ENCODE measurements around the gene ZNF280B.
A peak's percentile ranks its signal among the peaks of the same experiment; 100 is the strongest.

ZNF280B gene, protein sequence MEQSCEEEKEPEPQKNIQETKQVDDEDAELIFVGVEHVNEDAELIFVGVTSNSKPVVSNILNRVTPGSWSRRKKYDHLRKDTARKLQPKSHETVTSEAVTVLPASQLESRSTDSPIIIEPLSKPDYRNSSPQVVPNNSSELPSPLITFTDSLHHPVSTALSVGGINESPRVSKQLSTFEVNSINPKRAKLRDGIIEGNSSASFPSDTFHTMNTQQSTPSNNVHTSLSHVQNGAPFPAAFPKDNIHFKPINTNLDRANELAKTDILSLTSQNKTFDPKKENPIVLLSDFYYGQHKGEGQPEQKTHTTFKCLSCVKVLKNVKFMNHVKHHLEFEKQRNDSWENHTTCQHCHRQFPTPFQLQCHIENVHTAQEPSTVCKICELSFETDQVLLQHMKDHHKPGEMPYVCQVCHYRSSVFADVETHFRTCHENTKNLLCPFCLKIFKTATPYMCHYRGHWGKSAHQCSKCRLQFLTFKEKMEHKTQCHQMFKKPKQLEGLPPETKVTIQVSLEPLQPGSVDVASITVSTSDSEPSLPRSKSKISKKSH

DNA sequence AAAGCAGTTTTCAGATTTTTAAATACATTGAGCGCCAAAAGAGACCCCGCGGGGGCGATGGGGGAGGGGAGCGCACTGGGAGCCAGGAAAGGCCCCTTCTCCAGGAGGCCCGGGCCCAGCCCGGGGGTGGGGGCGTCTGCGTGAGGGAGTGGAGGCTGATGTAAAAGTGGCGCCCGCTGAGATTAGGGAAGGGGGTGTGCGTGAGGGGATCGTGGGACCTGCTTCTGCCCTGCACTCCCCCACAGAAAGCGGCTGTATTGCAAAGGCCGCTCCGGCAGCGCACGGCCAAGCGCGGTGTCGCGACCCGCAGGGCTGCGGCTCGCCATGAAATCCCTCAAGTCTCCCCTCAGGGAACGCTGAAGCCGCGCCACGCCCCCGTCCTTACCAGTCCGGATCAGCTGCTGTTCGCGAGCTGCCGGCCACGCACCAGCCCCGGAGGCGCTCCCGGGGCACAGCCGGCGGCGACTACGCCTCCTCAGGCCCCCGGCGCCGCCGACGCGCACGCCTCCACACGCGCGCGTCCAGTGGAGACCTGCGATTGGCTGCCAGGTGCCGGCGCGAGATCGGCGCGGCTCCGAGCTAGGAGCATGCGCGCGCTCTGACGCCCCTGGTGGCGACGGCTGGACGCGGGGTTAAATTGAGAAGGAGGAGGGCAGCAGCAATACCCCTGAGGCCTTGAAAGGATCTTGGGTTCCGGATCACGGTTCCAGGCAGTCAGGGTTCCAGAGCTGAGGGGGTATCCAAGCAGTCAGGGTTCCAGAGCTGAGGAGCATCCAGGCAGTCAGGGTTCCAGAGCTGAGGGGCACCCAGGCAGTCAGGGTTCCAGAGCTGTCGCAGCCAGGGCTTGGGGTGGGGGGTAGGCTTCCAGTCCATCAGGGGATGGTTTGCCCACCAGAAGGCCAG, at the start of gene ZNF280B:
Gene ZNF280B, minus strand, starts transcription at position 469 of the 903 bp plus-strand sequence. CDS start 19,344 bp downstream, outside the sequence.
- DNase-seq (ENCODE audit: low read depth in 2 of 3, low spot score in 2 of 3) = peak; percentile 60 to 78 (median 77)

DNA sequence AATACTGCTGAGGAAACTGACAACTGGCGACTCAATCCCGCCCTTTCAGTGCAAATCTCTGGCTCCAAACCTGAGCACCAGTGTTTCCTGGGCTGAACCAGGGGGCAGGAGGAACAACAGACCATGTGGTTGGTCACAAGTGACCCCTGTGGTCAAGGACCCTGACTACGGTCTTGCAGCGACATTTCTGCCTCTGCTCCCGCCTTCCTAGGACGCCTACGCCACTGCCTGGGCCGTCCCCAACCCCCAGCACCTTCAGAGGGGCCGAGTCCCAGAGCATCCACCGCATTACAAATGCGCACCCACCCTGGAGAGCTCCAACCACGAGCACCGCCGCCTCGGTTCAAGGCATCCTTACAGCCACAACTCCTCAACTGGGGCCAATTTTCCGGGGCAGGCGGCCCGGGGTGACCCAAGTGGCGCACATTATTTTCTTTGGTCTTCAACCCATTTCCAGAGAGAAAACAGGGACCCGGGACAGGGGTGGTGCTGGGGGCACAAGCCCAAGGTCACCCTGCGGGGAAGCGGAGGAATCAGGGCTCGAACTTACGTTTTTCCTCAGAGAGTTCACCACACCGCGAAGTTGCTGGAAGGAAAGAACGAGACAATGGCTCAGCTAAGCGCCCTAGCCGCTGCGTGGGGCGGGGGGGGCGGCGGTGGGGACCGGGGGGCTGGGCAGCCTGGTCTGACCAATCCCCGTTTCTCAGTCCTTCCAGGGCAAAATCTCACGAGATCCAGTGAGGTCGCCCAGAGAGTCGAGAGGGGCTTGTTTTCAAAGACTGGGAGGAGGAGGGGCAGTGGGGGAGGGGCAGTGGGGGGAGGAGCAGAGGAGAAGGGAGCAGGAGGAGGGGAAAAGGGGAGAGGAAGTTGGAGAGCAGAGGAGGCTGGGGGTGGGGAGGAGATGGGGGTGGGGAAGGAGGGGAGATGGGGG, 48.7 kb upstream of the ZNF280B start:
- no peak for DNase-seq (ENCODE audit: low read depth in 2 of 3, low spot score in 2 of 3)

DNA sequence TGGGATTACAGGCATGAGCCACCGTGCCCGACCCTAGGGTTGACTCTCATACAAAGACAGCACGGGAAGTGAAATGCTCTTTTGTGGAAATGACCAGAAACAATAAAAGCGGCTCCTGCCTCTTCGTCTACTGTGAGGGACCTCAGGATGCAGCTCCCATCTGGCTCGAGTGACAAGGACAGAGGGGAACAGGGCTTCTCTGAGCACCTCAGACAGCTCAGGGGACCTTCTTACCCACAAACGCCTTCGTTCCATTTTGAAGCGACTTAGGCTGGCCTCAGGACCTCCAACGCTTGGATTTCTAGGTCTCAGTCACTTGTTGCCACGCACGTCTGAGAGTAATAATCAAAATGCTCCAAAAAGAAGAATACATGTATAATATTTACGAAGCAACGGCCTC, 48.0 kb upstream of the ZNF280B start:
- no peak for DNase-seq (ENCODE audit: low read depth in 2 of 3, low spot score in 2 of 3)

DNA sequence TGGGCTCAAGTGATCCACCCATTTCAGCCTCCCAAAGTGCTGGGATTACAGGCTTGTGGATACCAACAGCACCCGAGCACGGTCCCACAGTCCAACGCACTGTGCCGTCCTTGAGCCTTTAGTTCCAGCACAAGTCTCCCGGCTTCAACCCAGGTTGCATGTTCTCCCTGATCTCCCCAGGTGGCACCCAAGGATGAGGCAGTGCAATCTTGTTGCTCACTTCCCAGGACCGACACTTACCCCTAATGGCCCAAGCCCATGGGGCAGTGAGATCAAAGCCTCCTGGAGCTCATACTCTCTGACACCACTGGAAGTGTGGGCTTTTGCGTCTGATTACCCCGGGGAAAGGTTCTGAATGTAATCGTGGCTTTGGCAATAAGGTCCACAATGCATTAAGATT, 47.1 kb upstream of the ZNF280B start:
- DNase-seq (ENCODE audit: low read depth in 2 of 3, low spot score in 2 of 3) = no peak

DNA sequence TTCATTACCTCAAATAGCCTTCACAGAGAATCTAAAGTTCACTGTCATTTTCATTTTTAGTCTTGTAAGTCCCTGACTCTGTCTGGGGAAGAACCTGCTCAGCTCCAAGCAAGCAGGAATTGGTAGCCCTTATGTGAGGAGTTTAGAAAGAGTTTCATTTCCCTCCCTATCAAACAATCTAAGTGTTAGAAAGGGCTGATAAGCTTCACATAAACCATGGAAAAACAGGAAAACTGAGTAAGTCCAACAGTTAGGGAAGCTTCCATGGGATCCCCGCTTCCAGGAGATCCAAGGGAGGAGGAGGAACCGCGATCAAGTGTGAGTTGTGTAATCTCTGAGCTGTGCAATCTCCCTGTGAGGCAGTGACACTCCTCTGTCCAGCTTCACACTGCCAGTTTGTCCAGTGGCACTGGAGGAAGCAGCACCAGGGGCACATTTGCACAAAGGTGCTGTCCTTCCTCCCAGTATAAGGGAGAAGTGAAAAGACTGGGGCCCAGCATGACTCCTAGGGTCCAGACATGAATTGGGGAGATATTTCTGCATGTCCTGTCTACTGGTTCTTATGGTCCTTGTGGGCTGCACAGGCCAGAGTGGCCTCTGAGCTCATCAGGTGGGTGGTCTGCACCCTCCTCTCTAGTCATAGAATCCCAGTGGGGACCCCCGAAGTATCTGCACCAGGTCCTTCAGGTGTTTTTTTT, 46.2 kb upstream of the ZNF280B start:
- no peak for DNase-seq (ENCODE audit: low read depth in 2 of 3, low spot score in 2 of 3)

DNA sequence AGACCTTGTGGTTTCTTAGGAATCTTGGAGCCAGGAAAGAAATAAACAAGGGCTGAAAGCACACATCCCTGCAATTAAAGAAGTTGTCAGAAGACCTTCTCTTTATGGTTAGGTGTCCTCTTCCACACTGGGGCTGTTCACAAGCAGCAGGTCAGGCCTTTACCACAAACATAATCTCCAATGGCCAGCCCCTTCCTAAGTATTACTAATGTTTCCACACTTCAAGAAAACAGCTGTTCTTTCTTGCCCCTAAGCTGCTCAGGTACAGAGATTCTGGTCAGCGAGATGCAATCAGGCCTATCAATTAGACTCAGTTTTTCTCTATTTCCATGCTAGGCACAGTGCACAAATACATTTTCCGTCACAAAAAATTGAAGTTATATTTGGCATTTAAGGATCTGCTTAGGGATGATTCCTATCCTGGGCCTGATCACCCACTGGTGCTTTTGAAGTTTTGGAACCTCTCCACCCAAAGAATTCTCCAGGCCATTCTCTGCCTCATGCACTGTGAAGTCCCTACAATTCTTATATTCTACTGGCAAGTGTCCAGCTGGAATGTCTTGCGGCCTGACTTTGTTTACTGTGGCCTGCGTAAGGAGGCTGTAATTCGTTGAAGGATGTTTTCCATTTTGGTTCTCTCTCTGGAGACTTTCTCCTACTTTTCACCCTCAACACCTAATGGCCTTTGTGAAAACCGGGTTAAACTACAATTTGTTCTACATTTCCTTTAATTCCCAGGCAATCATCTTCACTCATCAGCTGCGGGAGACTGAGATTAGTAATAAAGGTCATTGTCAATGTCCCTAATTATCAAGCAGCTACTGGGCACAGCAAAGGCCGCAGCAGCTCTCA, 45.4 kb upstream of the ZNF280B start:
- no peak for DNase-seq (ENCODE audit: low read depth in 2 of 3, low spot score in 2 of 3)

DNA sequence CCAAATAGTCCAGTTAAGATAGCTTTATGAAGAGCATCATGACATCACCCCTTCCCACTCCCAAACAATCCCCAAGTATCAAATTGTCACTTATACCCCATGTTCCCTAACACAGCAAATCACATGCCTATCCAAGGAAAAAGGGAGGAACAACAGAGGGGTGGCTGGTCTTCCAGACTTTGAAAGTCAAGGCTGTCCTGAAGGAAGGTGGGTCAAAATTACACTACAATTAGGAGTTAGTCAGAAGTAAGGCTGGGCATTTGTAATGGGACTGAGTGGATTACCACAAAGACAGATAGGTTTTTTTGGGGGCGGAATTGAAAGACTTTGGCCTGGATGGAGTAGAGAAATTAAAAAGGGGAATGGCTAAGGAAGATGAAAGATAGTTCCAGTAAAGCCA, 44.6 kb upstream of the ZNF280B start:
- no peak for DNase-seq (ENCODE audit: low read depth in 2 of 3, low spot score in 2 of 3)

DNA sequence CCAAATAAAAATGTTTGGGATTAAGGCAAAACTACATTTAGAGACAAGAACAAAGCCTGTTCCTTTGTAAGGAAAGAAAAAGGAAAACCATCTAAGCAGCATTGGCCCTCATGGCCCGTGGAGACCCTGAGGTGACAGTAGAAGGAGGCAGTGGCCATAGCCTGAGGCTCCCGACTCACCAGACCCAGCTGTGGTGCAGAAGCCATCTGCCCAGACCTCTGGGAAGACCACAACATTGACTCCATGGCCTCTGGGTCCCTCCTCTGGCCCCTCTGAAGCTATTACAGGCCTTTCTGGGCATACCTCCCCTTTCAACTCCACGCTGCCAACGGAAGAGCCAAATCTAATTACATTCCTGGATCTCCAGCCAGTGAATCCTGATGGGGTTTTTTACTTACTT, 44.1 kb upstream of the ZNF280B start:
- no peak for DNase-seq (ENCODE audit: low read depth in 2 of 3, low spot score in 2 of 3)

DNA sequence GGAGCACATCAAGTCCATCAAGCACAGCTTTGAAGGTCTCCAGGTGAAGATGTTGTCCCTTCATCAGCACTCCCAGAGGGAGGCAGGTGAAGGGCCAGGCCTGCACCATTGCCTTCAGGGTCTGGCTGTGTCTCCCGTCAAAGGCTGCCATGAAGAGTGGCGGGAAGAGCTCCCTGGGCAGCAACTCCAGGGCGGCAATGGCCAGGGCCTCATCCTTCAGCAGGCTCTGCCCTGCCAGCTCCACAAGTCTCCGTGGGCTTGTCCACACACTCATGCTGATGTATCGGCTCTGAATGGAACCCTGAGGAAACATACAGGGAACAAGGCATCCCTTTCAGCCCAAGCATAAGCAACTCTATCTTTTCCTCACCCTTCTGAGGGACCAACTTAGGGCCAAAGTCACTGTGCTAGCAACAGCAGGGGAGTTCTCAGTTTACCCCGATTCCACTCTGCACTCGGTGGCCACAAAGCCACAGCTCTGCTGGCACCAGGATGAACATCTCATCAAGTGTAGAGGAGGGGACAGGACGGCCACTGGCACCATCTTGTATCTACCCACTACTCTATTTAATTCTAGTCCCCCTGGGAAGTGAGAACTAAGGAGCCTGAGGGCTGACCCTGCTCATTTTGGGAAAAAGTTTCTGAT, 42.4 kb upstream of the ZNF280B start:
- DNase-seq (ENCODE audit: low read depth in 2 of 3, low spot score in 2 of 3) = no peak

DNA sequence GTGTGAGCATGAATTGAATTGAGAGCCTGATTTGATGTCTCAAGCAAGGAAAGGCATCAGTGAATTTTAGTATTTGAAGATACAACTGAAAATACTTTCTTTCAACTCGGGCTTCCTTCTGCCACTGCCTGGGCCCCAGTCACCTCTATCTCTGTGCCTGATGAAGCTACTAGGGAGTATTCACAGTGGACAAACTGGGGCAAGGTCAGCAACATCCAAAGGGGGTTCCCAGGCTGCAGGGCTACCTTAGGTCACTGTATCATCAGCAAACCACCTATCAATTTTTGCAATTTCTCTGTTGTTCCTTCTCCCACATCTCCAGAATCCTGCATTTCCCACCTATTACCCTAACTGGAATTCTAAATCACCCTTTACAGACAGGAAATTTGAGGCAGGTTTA, 40.4 kb upstream of the ZNF280B start:
- no peak for DNase-seq (ENCODE audit: low read depth in 2 of 3, low spot score in 2 of 3)

DNA sequence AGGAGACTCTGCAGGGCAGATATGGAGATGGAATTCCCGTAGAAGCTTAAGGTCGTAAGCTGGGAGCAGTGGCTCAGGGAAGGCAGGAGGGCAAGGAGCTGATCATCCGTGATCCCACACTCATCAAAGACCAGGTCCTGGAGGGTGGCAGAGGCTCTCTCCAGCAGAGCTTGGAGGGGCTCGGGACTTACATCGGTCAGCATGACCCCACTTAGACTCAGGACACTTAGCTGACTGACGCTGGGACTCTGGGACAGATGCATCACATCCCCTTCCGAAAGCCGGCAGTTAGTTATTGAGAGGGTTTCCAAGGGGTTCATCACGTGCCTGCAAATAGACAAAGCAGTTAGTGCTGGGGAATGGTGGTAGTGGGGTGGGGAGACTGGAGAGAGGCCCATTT, 39.8 kb upstream of the ZNF280B start:
- no peak for DNase-seq (ENCODE audit: low read depth in 2 of 3, low spot score in 2 of 3)

DNA sequence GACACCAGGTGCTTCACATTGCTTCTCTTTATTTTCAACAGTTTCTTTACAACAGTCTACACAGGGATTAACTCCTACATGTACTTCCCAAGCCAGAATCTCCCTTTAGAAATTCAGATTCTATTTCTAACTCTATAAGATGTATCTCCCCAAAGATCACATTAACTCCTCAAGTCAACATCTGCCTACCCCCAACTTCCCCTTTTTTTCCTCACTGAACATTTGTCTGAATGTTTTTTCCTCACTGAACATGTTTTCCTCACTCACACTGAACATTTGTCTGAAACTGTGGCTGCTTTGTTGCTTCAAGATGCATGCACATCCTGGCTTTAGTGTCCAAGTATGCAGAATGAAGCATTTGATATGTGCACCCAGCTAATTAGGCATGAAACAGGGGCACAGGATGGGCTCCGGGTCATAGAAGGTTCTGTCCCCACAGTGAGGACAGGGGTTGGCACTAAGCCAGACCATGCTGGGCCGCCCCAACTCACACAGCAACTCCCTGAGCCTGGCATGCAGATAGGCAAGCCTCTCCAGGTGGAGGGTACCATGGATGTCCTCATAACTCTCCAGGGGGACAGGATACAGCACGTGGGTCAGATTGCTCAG, 39.3 kb upstream of the ZNF280B start:
- DNase-seq (ENCODE audit: low read depth in 2 of 3, low spot score in 2 of 3) = no peak

DNA sequence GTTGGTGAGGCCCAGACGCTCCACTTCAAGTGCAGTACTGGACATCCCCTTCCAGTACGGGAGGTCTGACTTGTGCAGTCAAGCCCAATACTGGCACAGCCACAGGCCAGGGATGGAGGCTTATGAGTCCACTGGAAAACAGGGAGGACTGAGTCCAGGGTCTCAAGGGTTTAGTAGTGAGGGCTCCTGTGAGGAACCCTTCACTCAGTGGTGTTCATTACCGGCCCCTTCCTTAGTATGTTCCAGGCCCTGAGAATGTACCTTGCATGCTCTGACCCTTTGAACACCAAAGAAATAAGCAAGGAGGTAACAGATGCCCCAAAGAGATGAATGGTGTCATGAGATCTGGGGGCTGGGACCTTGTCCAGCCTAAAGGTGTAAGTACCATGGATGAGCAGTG, 38.7 kb upstream of the ZNF280B start:
- DNase-seq (ENCODE audit: low read depth in 2 of 3, low spot score in 2 of 3) = no peak

DNA sequence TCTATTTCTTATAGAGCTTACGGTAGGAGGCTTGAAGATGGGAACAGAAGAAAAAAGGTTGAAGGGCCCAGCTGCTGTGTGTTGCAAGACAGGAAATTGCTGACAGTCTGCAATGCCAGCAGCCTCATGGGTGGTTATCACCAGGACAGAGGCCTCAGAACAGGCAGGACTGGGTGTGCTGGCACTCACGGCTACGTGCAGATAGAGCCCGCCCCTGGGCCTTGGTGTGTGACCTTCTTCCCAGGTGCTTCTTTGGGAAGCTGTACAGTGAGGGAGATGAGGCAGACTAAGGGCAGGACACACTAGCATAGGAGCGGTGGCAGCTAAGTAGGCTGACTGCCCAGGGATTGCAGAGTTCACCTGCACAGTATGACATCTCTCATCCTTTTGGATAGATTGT, 37.9 kb upstream of the ZNF280B start:
- no peak for DNase-seq (ENCODE audit: low read depth in 2 of 3, low spot score in 2 of 3)

DNA sequence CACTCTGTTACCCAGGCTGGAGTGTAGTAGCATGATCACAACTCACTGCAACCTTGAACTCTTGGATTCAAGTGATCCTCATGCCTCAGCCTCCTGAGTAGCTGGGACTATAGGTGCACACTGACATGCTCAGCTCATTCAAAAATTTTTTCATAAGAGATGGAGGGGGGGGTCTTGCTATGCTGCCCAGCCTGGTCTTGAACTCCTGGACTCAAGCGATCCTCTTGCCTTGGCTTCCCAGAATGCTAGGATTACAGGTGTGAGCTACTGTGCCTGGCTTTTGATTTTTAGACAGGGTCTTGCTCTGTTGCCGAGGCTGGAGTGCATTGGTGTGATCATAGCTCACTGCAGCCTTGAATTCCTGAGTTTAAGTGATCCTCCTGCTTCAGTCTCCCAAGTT, 36.5 kb upstream of the ZNF280B start:
- no peak for DNase-seq (ENCODE audit: low read depth in 2 of 3, low spot score in 2 of 3)

DNA sequence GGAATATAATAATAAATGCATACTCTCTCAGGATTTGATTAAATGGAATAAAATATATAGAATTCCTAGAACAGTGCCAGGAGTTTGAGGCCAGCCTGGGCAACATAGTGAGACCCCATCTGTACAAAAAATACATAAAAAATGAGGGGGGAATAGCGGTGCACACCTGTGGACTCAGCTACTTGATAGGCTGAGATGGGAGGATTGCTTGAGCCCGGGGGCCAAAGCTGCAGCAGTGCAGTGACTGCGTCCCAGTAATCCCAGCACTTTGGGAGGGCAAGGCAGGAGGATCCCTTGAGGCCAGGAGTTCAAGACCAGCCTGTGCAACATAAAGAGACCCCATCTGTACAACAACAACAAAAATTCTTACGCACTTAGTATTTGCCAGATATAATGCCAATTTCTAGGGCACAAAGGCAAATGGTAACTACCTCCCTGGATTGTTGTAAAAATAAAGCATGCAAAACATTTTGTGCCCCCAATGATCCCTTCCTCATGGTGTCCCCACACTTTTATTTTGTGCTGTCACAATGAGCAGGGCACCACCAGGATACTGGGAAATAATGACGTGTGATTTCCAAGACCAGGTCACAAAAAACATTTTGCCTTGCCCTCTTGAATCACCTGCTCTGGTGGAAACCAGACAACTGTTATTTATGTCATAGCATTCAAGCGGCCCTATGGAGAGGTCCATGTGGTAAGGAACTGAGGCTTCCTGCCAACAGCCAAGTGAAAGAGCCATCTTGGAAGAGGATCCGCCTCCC, 29.9 kb upstream of the ZNF280B start:
- DNase-seq (ENCODE audit: low read depth in 2 of 3, low spot score in 2 of 3) = no peak

DNA sequence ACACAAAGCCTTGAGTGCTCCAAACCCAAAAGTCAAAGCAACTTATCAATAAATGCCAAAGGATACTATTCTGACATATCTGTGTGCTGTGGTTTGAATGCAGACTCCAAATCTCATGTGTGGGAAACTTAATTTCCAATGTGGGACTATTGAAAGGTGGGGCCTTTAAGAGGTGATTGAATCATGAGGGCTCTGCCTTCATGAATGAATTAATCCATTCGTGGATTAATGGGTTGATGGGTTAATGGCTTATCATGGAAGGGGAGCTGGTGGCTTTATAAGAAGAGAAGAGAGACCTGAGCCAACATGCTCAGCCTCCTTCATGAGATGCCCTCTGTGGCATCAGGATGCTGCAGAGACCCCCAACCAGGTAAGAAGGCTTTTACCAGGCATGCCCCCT, 28.4 kb upstream of the ZNF280B start:
- no peak for DNase-seq (ENCODE audit: low read depth in 2 of 3, low spot score in 2 of 3)

DNA sequence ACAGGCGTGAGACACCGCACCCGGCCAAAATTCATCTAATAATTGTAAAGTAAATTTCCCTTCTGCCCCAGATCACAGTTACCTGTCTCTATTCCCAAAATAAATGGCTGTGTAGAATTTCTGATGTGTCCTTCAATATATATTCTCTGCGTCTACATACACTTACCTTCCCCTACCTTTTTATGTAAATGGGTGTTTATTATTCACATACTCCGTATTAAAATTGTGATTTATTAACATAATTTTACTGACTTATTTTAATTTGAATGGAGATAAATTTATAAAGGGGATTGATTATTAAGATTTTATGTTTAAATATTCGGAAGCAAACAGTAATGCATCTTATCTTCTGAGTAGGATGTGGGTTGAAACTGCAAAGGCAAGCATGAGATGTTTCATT, 28.0 kb upstream of the ZNF280B start:
- no peak for DNase-seq (ENCODE audit: low read depth in 2 of 3, low spot score in 2 of 3)

Data from activated CD8-positive, alpha-beta memory T cell treated with anti-CD3 and anti-CD28 coated beads for 48 hours (primary cell).